H1 (cell line): Measurements from ENCODE around the gene MSH5. TPM values are rescaled to one million over a fixed set of nuclear protein-coding genes. Genes with fewer than 3 reads are reported as not detected.

Experiments
- HDAC2 ChIP-seq, 2 experiments: fragments of 300-600 bp in 1 of 2; sonication (generic) in 1 of 2; IDR thresholded peaks; 2 replicates each; pipeline ENCODE4 v1.6.1; 2011 to 2012; ENCODE audit warnings: low read depth in 2 of 2, low read length in 2 of 2, mild to moderate bottlenecking in 2 of 2, moderate library complexity in 2 of 2, borderline replicate concordance in 1 of 2, inconsistent platforms in 1 of 2
- JUND ChIP-seq: IDR thresholded peaks from 2 replicates; pipeline ENCODE4 v1.6.1; 2011; ENCODE audit warnings: mild to moderate bottlenecking, improper control_type of control experiment, low read length
- polyA plus RNA-seq, 7 experiments: library from polyadenylated mRNA; depleted of rRNA in 3 of 7; stranded (reverse) in 5 of 7; unstranded in 2 of 7; fragments of >200 nt in 5 of 7; fragments of 200-250 nt in 2 of 7; gene quantifications; 1 replicate in 5 of 7; 2 replicates in 1 of 7; 4 replicates in 1 of 7; pipeline versions ENCODE4 v1.2.1 to v1.2.3, GENCODE V29; 2011 to 2013; ENCODE audit warnings: missing spikeins in 2 of 7, mixed read lengths in 2 of 7
- total RNA-seq: library from RNA; stranded (reverse); fragmentation: NEBNext Ultra II Directional; extraction: Animal tissue kit (Norgen Biotek cat#: 25700); gene quantifications from 2 replicates; pipeline ENCODE4 v1.2.1, GENCODE V29; 2021

Gene MSH5
- total and polyA plus RNA-seq, 2 of the 8 experiments (the other 6 are each of a cell fraction or from before 2014, with no cell fraction given) = 25.3 to 26.5 TPM

DNA sequence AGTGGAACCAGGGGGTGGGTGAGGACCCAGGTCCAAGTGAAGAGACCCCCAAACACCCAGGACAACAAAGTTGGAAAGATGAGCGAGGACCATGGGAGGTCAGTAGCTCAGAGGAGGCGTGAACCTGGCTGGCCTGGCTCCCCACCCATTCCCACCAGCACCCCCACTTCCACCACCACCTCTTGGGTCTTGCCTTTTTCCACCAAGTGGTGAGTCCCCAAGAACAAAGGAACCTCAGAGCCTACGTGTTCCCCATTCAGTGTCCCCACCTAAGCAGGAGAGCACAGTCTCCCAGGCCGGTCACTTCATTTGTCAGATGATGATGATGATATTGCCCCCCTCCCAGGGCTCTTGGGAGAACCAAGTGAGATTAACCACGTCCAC lies 37.9 kb downstream of the MSH5 start (continued):
- TF ChIP-seq HDAC2 (IDR thresholded peaks at IDR 0.05; ENCODE audit: borderline replicate concordance in 1 of 2, low read depth in 2 of 2, low read length in 2 of 2) (no peak), JUND (no peak)
